Activated T-helper 17 cell treated with anti-CD3 and anti-CD28 coated beads, Interleukin-2, amount 50 U/mL, for 72 hours (primary cell): ENCODE results near the gene BMP6. TPM values are rescaled to one million over a fixed set of nuclear protein-coding genes. Genes with fewer than 3 reads are reported as not detected.
A peak's percentile ranks its signal among the peaks of the same experiment; 100 is the strongest.
"Not testable (repeated sequence)": the region's sequence is repeated elsewhere in the genome, so short reads cannot be mapped to it uniquely, and the experiment has no call there.

Experiments used
- ATAC-seq: fragments of 150-1000 bp; cut with Tn5 transposase; replicated peaks from 2 replicates; pipeline ENCODE4 v1.10.0; 2021; ENCODE audit warnings: mild to moderate bottlenecking, moderate library complexity
- H3K27ac Mint-ChIP-seq: one replicate; pipeline ENCODE4 v1.8.0; 2022; ENCODE audit warnings: mixed read lengths
- H3K27me3 Mint-ChIP-seq: one replicate; pipeline ENCODE4 v1.8.0; 2022; ENCODE audit warnings: mixed read lengths
- H3K36me3 Mint-ChIP-seq: one replicate; pipeline ENCODE4 v1.8.0; 2022; ENCODE audit warnings: low read depth, mild to moderate bottlenecking, mixed read lengths
- H3K4me1 Mint-ChIP-seq: one replicate; pipeline ENCODE4 v1.8.0; 2022; ENCODE audit warnings: mixed read lengths
- H3K4me3 Mint-ChIP-seq: one replicate; pipeline ENCODE4 v1.8.0; 2022; ENCODE audit warnings: mild to moderate bottlenecking, mixed read lengths
- H3K9me3 Mint-ChIP-seq: one replicate; pipeline ENCODE4 v1.8.0; 2022; ENCODE audit warnings: mixed read lengths
- total RNA-seq, 2 donors: library from RNA; stranded (reverse); gene quantifications; one replicate each; pipeline ENCODE4 v1.2.3, GENCODE V29; 2022

The BMP6 gene
- total RNA-seq, 2 donors from 2014 or later: 0.21 TPM; not detected in 1

GRCh38 chr6:7879579-7879978, 153.7 kb downstream of the BMP6 start:
- no peaks in the 10 kb centered on the region for H3K9me3 Mint-ChIP-seq

GRCh38 chr6:7879980-7880717, 154.2 kb downstream of the BMP6 start:
- Mint-ChIP-seq H3K9me3 (no peaks in the 10 kb centered on the region), H3K27ac (no peak overlapping the region)

More at GRCh38 chr6:7879579-7879978, 153.7 kb downstream of the BMP6 start:
- Mint-ChIP-seq H3K4me3 (no peak overlapping the region), H3K4me1 (no peaks in the 10 kb centered on the region), H3K36me3 (peaks cover 48% of the 10 kb centered on the region), H3K27ac (no peak overlapping the region), H3K27me3 (no peaks in the 10 kb centered on the region)
- ATAC-seq: no peak

GRCh38 chr6:7880718-7881107, 154.8 kb downstream of the BMP6 start:
- no peak overlapping the region for H3K4me3 Mint-ChIP-seq
- ATAC-seq: no peak
- H3K36me3 Mint-ChIP-seq: peaks cover 59% of the 10 kb centered on the region
- H3K27ac Mint-ChIP-seq: no peak overlapping the region
- H3K27me3 Mint-ChIP-seq: no peaks in the 10 kb centered on the region
- no peaks in the 10 kb centered on the region for H3K9me3 Mint-ChIP-seq
- no peaks in the 10 kb centered on the region for H3K4me1 Mint-ChIP-seq

More at GRCh38 chr6:7879980-7880717, 154.2 kb downstream of the BMP6 start:
- Mint-ChIP-seq H3K27me3 (no peaks in the 10 kb centered on the region), H3K36me3 (peaks cover 53% of the 10 kb centered on the region), H3K4me3 (no peak overlapping the region), H3K4me1 (no peaks in the 10 kb centered on the region)
- ATAC-seq: no peak

GRCh38 chr6:7881765-7882500, 156.0 kb downstream of the BMP6 start:
- Mint-ChIP-seq H3K36me3 (peaks cover 71% of the 10 kb centered on the region), H3K4me3 (no peak overlapping the region), H3K9me3 (no peaks in the 10 kb centered on the region), H3K4me1 (no peaks in the 10 kb centered on the region), H3K27ac (no peak overlapping the region), H3K27me3 (no peaks in the 10 kb centered on the region)
- ATAC-seq: no peak

GRCh38 chr6:7882505-7883257, 156.8 kb downstream of the BMP6 start:
- no peak for ATAC-seq
- H3K4me1 Mint-ChIP-seq: no peaks in the 10 kb centered on the region
- H3K36me3 Mint-ChIP-seq: peaks cover 79% of the 10 kb centered on the region
- H3K9me3 Mint-ChIP-seq: no peaks in the 10 kb centered on the region
- peak overlapping the region; percentile 33 for H3K27ac Mint-ChIP-seq
- no peaks in the 10 kb centered on the region for H3K27me3 Mint-ChIP-seq
- H3K4me3 Mint-ChIP-seq: no peak overlapping the region

GRCh38 chr6:7883381-7883780, 157.5 kb downstream of the BMP6 start:
- Mint-ChIP-seq H3K27me3 (no peaks in the 10 kb centered on the region), H3K4me1 (no peaks in the 10 kb centered on the region), H3K27ac (peak overlapping the region; percentile 33), H3K9me3 (no peaks in the 10 kb centered on the region), H3K36me3 (peaks cover 86% of the 10 kb centered on the region), H3K4me3 (no peak overlapping the region)
- no peak for ATAC-seq

GRCh38 chr6:7886132-7886531, 160.2 kb downstream of the BMP6 start:
- no peak overlapping the region for H3K27ac Mint-ChIP-seq
- H3K9me3 Mint-ChIP-seq: no peaks in the 10 kb centered on the region
- no peaks in the 10 kb centered on the region for H3K27me3 Mint-ChIP-seq
- no peak for ATAC-seq
- no peaks in the 10 kb centered on the region for H3K4me1 Mint-ChIP-seq
- peaks cover 100% of the 10 kb centered on the region for H3K36me3 Mint-ChIP-seq
- H3K4me3 Mint-ChIP-seq: no peak overlapping the region

- H3K27ac Mint-ChIP-seq: peak overlapping the region; percentile 22
- no peaks in the 10 kb centered on the region for H3K27me3 Mint-ChIP-seq
- peaks cover 100% of the 10 kb centered on the region for H3K36me3 Mint-ChIP-seq
- no peaks in the 10 kb centered on the region for H3K4me1 Mint-ChIP-seq
- no peaks in the 10 kb centered on the region for H3K9me3 Mint-ChIP-seq
- no peak for ATAC-seq
- no peak overlapping the region for H3K4me3 Mint-ChIP-seq
Measured at GRCh38 chr6:7887278-7887991, 161.5 kb downstream of the BMP6 start.

GRCh38 chr6:7888587-7889357, 162.9 kb downstream of the BMP6 start:
- peaks cover 100% of the 10 kb centered on the region for H3K36me3 Mint-ChIP-seq
- no peaks in the 10 kb centered on the region for H3K9me3 Mint-ChIP-seq

GRCh38 chr6:7891078-7891872, 165.4 kb downstream of the BMP6 start:
- Mint-ChIP-seq H3K9me3 (no peaks in the 10 kb centered on the region), H3K4me3 (no peak overlapping the region), H3K4me1 (no peaks in the 10 kb centered on the region), H3K27ac (no peak overlapping the region), H3K36me3 (peaks cover 100% of the 10 kb centered on the region), H3K27me3 (no peaks in the 10 kb centered on the region)
- ATAC-seq: no peak

More at GRCh38 chr6:7888587-7889357, 162.9 kb downstream of the BMP6 start:
- Mint-ChIP-seq H3K4me1 (no peaks in the 10 kb centered on the region), H3K27ac (no peak overlapping the region), H3K27me3 (no peaks in the 10 kb centered on the region), H3K4me3 (no peak overlapping the region)
- no peak for ATAC-seq

GRCh38 chr6:7892367-7892766, 166.5 kb downstream of the BMP6 start:
- not testable (repeated sequence) for H3K4me3 Mint-ChIP-seq, H3K27me3 Mint-ChIP-seq, H3K9me3 Mint-ChIP-seq, H3K4me1 Mint-ChIP-seq, ATAC-seq, H3K27ac Mint-ChIP-seq
- H3K36me3 Mint-ChIP-seq: peaks cover 100% of the 10 kb centered on the region

GRCh38 chr6:7893342-7893741, 167.4 kb downstream of the BMP6 start:
- no peaks in the 10 kb centered on the region for H3K27me3 Mint-ChIP-seq
- no peak for ATAC-seq
- peaks cover 100% of the 10 kb centered on the region for H3K36me3 Mint-ChIP-seq
- H3K4me3 Mint-ChIP-seq: no peak overlapping the region
- H3K4me1 Mint-ChIP-seq: no peaks in the 10 kb centered on the region
- no peaks in the 10 kb centered on the region for H3K9me3 Mint-ChIP-seq
- no peak overlapping the region for H3K27ac Mint-ChIP-seq
